Tibial artery (tissue), 4 donors: ENCODE data around the gene RABGGTB.
"Not testable (repeated sequence)": the region's sequence is repeated elsewhere in the genome, so short reads cannot be mapped to it uniquely, and the experiment has no call there.

Source experiments
- DNase-seq, 2 donors: peaks; one replicate each; pipeline ENCODE4 v3.0.0-alpha.2; 2019
- H3K27ac ChIP-seq, 2 donors: fragments of 200-600 bp; sonication (generic) in 1 of 2; 1 replicate in 1 of 2; 2 replicates in 1 of 2; pipeline ENCODE4 v1.5.1; 2018 to 2019; ENCODE audit warnings: mild to moderate bottlenecking in 1 of 2
- H3K27me3 ChIP-seq, 2 donors: fragments of 200-600 bp; sonication (generic) in 1 of 2; one replicate each; pipeline versions ENCODE4 v1.5.1 to v1.6.0; 2016 to 2019
- H3K36me3 ChIP-seq, 3 donors: fragments of 200-600 bp; sonication (generic) in 2 of 3; one replicate each; pipeline ENCODE4 v1.5.1; 2016 to 2019; ENCODE audit warnings: mild to moderate bottlenecking in 2 of 3
- H3K4me1 ChIP-seq, 4 donors: fragments of 200-600 bp; sonication (generic) in 2 of 4; 1 replicate in 3 of 4; 2 replicates in 1 of 4; pipeline ENCODE4 v1.5.1; 2016 to 2019
- H3K4me3 ChIP-seq, 2 donors: fragments of 200-600 bp; sonication (generic) in 1 of 2; 1 replicate in 1 of 2; 2 replicates in 1 of 2; pipeline ENCODE4 v1.5.1; 2018 to 2019; ENCODE audit warnings: mild to moderate bottlenecking in 2 of 2
- H3K9me3 ChIP-seq, 3 donors: fragments of 200-600 bp; sonication (generic) in 1 of 3; one replicate each; pipeline ENCODE4 v1.5.1; 2016 to 2019
- CTCF ChIP-seq, 2 experiments: fragments of 200-600 bp in 1 of 2; fragments of 450-650 bp in 1 of 2; IDR thresholded peaks; one replicate each; pipeline ENCODE4 v1.5.1; 2017 to 2019; ENCODE audit warnings: antibody characterized with exemption in 2 of 2, mild to moderate bottlenecking in 1 of 2, moderate library complexity in 1 of 2
- intact Hi-C: fragments of 100-400 bp; cut with DNase I; formaldehyde crosslinking; loops from one replicate; pipeline ENCODE4 v1.15.0; 2023; ENCODE audit warnings: low total_unique reads

RABGGTB gene

GRCh38 chr1:75785983-75786853 is at the start of gene RABGGTB:
TSS of gene RABGGTB (plus strand) at chr1:75786256. CDS start at chr1:75786272, 16 bp downstream.
- H3K27me3 ChIP-seq, result no peaks in the 10 kb centered on the region
- H3K9me3 ChIP-seq, result no peaks in the 10 kb centered on the region
- peaks cover 0 to 51% (median 38%) of the 10 kb centered on the region in 4 donors for H3K4me1 ChIP-seq
- peak within 1 kb of the TSS; percentile 52 to 84 for H3K27ac ChIP-seq
- intact Hi-C loops, result loop anchor here (2.0 kb wide), 1 partner anchor 61 kb away; the partner anchor contains the start of gene ACADM
- H3K4me3 ChIP-seq, result peak within 1 kb of the TSS; percentile 59 to 62
- peaks cover 12 to 16% (median 13%) of the 10 kb centered on the region in 3 donors for H3K36me3 ChIP-seq
- DNase-seq, result peak; percentile 92 to 96
- no peak for TF ChIP-seq CTCF (IDR thresholded peaks at IDR 0.05)

GRCh38 chr1:75742047-75742625 is 43.9 kb upstream of the RABGGTB start:
- H3K4me3 ChIP-seq, result no peak overlapping the region
- H3K36me3 ChIP-seq, result peaks cover 56 to 91% (median 80%) of the 10 kb centered on the region in 3 donors
- no peaks in the 10 kb centered on the region for H3K27me3 ChIP-seq
- no peaks in the 10 kb centered on the region for H3K9me3 ChIP-seq
- TF ChIP-seq CTCF (IDR thresholded peaks at IDR 0.05), result no peak
- intact Hi-C loops, result no loop called here
- H3K4me1 ChIP-seq, result no peaks in the 10 kb centered on the region
- H3K27ac ChIP-seq, result no peak overlapping the region
- DNase-seq, result no peak

- no peak for TF ChIP-seq CTCF (IDR thresholded peaks at IDR 0.05)
- H3K27me3 ChIP-seq, result no peaks in the 10 kb centered on the region
- H3K4me3 ChIP-seq, result no peak overlapping the region
Observed at GRCh38 chr1:75745276-75745675, 40.8 kb upstream of the RABGGTB start.

GRCh38 chr1:75757210-75757609 is 28.8 kb upstream of the RABGGTB start:
- peaks cover 32 to 42% (median 34%) of the 10 kb centered on the region in 3 donors for H3K36me3 ChIP-seq
- H3K27me3 ChIP-seq, H3K27ac ChIP-seq, H3K9me3 ChIP-seq, H3K4me3 ChIP-seq, H3K4me1 ChIP-seq, intact Hi-C loops, DNase-seq: not testable (repeated sequence)

More at GRCh38 chr1:75745276-75745675, 40.8 kb upstream of the RABGGTB start:
- peaks cover 54 to 73% (median 64%) of the 10 kb centered on the region in 3 donors for H3K36me3 ChIP-seq
- H3K4me1 ChIP-seq, result no peaks in the 10 kb centered on the region
- no peaks in the 10 kb centered on the region for H3K9me3 ChIP-seq
- DNase-seq, result no peak
- H3K27ac ChIP-seq, result no peak overlapping the region
- intact Hi-C loops, result no loop called here

- H3K4me3 ChIP-seq, H3K4me1 ChIP-seq, H3K9me3 ChIP-seq, intact Hi-C loops, H3K27ac ChIP-seq, H3K27me3 ChIP-seq, DNase-seq: not testable (repeated sequence)
- H3K36me3 ChIP-seq, result peaks cover 21 to 33% (median 30%) of the 10 kb centered on the region in 3 donors
Observed at GRCh38 chr1:75758543-75758942, 27.5 kb upstream of the RABGGTB start.

- intact Hi-C loops, result no loop called here
- Histone ChIP-seq H3K36me3 (peaks cover 0 to 17% (median 0%) of the 10 kb centered on the region in 3 donors), H3K4me3 (no peak overlapping the region), H3K27me3 (no peaks in the 10 kb centered on the region), H3K27ac (no peak overlapping the region), H3K4me1 (peaks cover 0 to 14% (median 4%) of the 10 kb centered on the region in 4 donors), H3K9me3 (no peaks in the 10 kb centered on the region)
- no peak for TF ChIP-seq CTCF (IDR thresholded peaks at IDR 0.05)
- DNase-seq, result no peak
Observed at GRCh38 chr1:75764057-75764655, 21.9 kb upstream of the RABGGTB start.
